Osteocyte (in vitro differentiated cells): ENCODE data around the gene NTSR1. TPM values are rescaled to one million over a fixed set of nuclear protein-coding genes. Genes with fewer than 3 reads are reported as not detected.
"Not testable (repeated sequence)": the region's sequence is repeated elsewhere in the genome, so short reads cannot be mapped to it uniquely, and the experiment has no call there.

Experiments
- DNase-seq: peaks from one replicate; pipeline ENCODE4 v3.0.0; 2021; ENCODE audit warnings: mixed read lengths; ENCODE audit not compliant: unreplicated experiment; ENCODE audit errors: extremely low spot score
- H3K27ac Mint-ChIP-seq: one replicate; pipeline ENCODE4 v1.8.0; 2021; ENCODE audit warnings: mild to moderate bottlenecking, mixed read lengths; ENCODE audit not compliant: unreplicated experiment
- H3K27me3 Mint-ChIP-seq: one replicate; pipeline ENCODE4 v1.8.0; 2021; ENCODE audit warnings: mixed read lengths; ENCODE audit not compliant: unreplicated experiment
- H3K36me3 Mint-ChIP-seq: one replicate; pipeline ENCODE4 v1.8.0; 2021; ENCODE audit warnings: mixed read lengths; ENCODE audit not compliant: unreplicated experiment
- H3K4me1 Mint-ChIP-seq: one replicate; pipeline ENCODE4 v1.8.0; 2021; ENCODE audit warnings: mixed read lengths; ENCODE audit not compliant: unreplicated experiment
- H3K4me3 Mint-ChIP-seq: one replicate; pipeline ENCODE4 v1.8.0; 2021; ENCODE audit warnings: mild to moderate bottlenecking, moderate library complexity, mixed read lengths; ENCODE audit not compliant: unreplicated experiment
- H3K9me3 Mint-ChIP-seq: one replicate; pipeline ENCODE4 v1.8.0; 2021; ENCODE audit warnings: mixed read lengths; ENCODE audit not compliant: unreplicated experiment
- CTCF ChIP-seq: fragments of 200-600 bp; sonication (generic); IDR thresholded peaks from 2 replicates; pipeline ENCODE4 v1.5.0; 2021; ENCODE audit warnings: antibody characterized with exemption, mild to moderate bottlenecking, moderate library complexity
- total RNA-seq: library from RNA; stranded (reverse); gene quantifications from 2 replicates; pipeline ENCODE4 v1.2.1, GENCODE V29; 2021

NTSR1 gene
- total RNA-seq, 1 donor from 2014 or later: 0.11 TPM

DNA sequence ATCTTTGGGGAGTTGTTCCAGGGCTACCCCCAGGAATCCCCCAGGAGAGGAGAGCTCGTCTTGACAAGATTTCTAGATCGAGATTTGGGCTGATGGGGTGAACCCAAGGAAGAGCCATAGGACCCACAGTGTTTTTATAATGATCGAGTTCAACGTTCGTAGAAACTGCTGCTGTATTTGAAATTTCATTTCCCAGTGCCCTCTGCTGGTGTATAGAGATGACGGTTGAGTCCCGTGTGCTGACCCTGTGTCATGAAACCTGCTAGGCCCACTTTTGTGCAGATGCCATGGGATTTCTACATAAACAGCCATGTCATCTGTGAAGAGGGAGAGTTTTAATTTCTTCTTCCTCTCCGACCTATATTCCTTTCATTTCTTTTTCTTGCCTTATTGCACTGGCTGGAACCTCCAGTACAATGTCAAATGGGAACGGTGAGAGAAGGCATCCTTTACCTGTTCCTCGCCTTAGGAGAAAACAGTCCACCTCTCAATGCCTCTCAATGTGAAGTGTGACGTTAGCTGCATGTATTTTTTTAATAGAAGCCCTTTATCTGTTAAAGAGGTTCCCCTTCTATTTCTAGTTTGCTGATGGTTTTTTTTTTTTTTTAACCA, 28.6 kb upstream of the NTSR1 start:
- Mint-ChIP-seq H3K36me3 (no peaks in the 10 kb centered on the region), H3K9me3 (peaks cover 14% of the 10 kb centered on the region), H3K27me3 (peaks cover 52% of the 10 kb centered on the region), H3K4me3 (no peak overlapping the region), H3K4me1 (no peaks in the 10 kb centered on the region), H3K27ac (no peak overlapping the region)
- no peak for DNase-seq
- no peak for TF ChIP-seq CTCF

- Mint-ChIP-seq H3K4me1 (peaks cover 6% of the 10 kb centered on the region), H3K9me3 (peaks cover 14% of the 10 kb centered on the region), H3K36me3 (no peaks in the 10 kb centered on the region), H3K27me3 (peaks cover 45% of the 10 kb centered on the region), H3K27ac (no peak overlapping the region), H3K4me3 (no peak overlapping the region)
- no peak for DNase-seq
- TF ChIP-seq CTCF: no peak
Measured at GRCh38 chr20:62682912-62683517, 25.6 kb upstream of the NTSR1 start.

GRCh38 chr20:62683660-62684322, 24.8 kb upstream of the NTSR1 start:
- not testable (repeated sequence) for H3K4me3 Mint-ChIP-seq, DNase-seq, H3K36me3 Mint-ChIP-seq, H3K27ac Mint-ChIP-seq
- Mint-ChIP-seq H3K9me3 (peaks cover 14% of the 10 kb centered on the region), H3K27me3 (peaks cover 39% of the 10 kb centered on the region), H3K4me1 (peaks cover 12% of the 10 kb centered on the region)

GRCh38 chr20:62684981-62685380, 23.7 kb upstream of the NTSR1 start:
- no peak for DNase-seq
- Mint-ChIP-seq H3K36me3 (no peaks in the 10 kb centered on the region), H3K9me3 (peaks cover 9% of the 10 kb centered on the region), H3K4me3 (no peak overlapping the region), H3K4me1 (peaks cover 17% of the 10 kb centered on the region), H3K27ac (no peak overlapping the region), H3K27me3 (peaks cover 35% of the 10 kb centered on the region)
- TF ChIP-seq CTCF: no peak

GRCh38 chr20:62685781-62686555, 22.7 kb upstream of the NTSR1 start:
- Mint-ChIP-seq H3K27me3 (peaks cover 27% of the 10 kb centered on the region), H3K27ac (no peak overlapping the region), H3K36me3 (no peaks in the 10 kb centered on the region), H3K4me1 (peaks cover 21% of the 10 kb centered on the region), H3K4me3 (no peak overlapping the region), H3K9me3 (no peaks in the 10 kb centered on the region)
- DNase-seq: no peak
- no peak for TF ChIP-seq CTCF
